Measurements from ENCODE around the gene ERF.

Gene ERF

GRCh38 chr19:42295342-42295741 is 40.4 kb upstream of the ERF start:
- H3K36me3 ChIP-seq (ENCODE audit: control insufficient read depth, low read length): peaks cover 65% of the 10 kb centered on the region
- H3F3A ChIP-seq (ENCODE audit: control insufficient read depth, insufficient read depth): peaks cover 2% of the 10 kb centered on the region; the same call in 1 of the 2 replicates
- H3K9me3 ChIP-seq (ENCODE audit: control insufficient read depth, insufficient read depth, low read length): no peaks in the 10 kb centered on the region
- no peaks in the 10 kb centered on the region for H4K20me1 ChIP-seq (ENCODE audit: control insufficient read depth, insufficient read depth, low read depth, low read length)
- H3K4me2 ChIP-seq (ENCODE audit: low read length): no peak overlapping the region
- H3K27me3 ChIP-seq (ENCODE audit: control insufficient read depth, low read length): no peaks in the 10 kb centered on the region
- TF ChIP-seq CTCF (IDR thresholded peaks at IDR 0.05; ENCODE audit: low read depth, low read length, poor library complexity, severe bottlenecking): no peak
- no peak for TF ChIP-seq EZH2phosphoT487 (IDR thresholded peaks at IDR 0.05; ENCODE audit: borderline replicate concordance, low read length)
- no peaks in the 10 kb centered on the region for H3K9me2 ChIP-seq (replicated peaks; ENCODE audit: control insufficient read depth, low read length)
- no peak overlapping the region for H3K4me3 ChIP-seq (ENCODE audit: low read length)
- peaks cover 3% of the 10 kb centered on the region; the same call in 1 of the 2 replicates for H3K4me1 ChIP-seq (ENCODE audit: control insufficient read depth, low read length)
- no peaks in the 10 kb centered on the region for H3K79me2 ChIP-seq (ENCODE audit: control insufficient read depth, low read length)
- no peak overlapping the region for H3K27ac ChIP-seq (ENCODE audit: low read depth, low read length)

DNA sequence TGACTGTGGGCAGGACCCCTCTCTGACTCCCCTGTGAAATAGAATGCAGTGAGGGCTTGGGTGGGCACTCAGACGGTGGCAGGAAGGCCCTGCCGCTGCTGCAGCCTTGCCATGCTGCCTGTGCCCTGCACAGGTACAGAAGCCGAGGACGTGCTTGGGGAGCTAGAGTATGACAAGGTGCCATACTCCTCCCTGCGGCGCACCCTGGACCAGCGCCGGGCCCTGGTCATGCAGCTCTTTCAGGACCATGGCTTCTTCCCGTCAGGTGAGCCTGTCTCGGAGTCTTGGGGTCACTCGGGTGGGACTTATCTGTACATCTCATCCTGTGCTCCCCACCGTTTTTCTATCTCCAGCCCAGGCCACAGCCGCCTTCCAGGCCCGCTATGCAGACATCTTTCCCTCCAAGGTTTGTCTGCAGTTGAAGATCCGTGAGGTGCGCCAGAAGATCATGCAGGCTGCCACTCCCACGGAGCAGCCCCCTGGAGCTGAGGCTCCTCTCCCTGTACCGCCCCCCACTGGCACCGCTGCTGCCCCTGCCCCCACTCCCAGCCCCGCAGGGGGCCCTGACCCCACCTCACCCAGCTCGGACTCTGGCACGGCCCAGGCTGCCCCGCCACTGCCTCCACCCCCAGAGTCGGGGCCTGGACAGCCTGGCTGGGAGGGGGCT is 39.7 kb upstream of the ERF start:
- H3K9me2 ChIP-seq (replicated peaks; ENCODE audit: control insufficient read depth, low read length): no peaks in the 10 kb centered on the region
- no peaks in the 10 kb centered on the region for H3K9me3 ChIP-seq (ENCODE audit: control insufficient read depth, insufficient read depth, low read length)
- H3K27me3 ChIP-seq (ENCODE audit: control insufficient read depth, low read length): no peaks in the 10 kb centered on the region
- H3F3A ChIP-seq (ENCODE audit: control insufficient read depth, insufficient read depth): peaks cover 2% of the 10 kb centered on the region; the same call in 1 of the 2 replicates
- H3K79me2 ChIP-seq (ENCODE audit: control insufficient read depth, low read length): no peaks in the 10 kb centered on the region
- H4K20me1 ChIP-seq (ENCODE audit: control insufficient read depth, insufficient read depth, low read depth, low read length): no peaks in the 10 kb centered on the region
- TF ChIP-seq CTCF (IDR thresholded peaks at IDR 0.05; ENCODE audit: low read depth, low read length, poor library complexity, severe bottlenecking) (no peak), EZH2phosphoT487 (IDR thresholded peaks at IDR 0.05; ENCODE audit: borderline replicate concordance, low read length) (no peak)
- no peak overlapping the region for H3K4me3 ChIP-seq (ENCODE audit: low read length)
- peaks cover 69% of the 10 kb centered on the region for H3K36me3 ChIP-seq (ENCODE audit: control insufficient read depth, low read length)
- H3K4me1 ChIP-seq (ENCODE audit: control insufficient read depth, low read length): peaks cover 3% of the 10 kb centered on the region; the same call in 1 of the 2 replicates
- no peak overlapping the region for H3K27ac ChIP-seq (ENCODE audit: low read depth, low read length)
- H3K4me2 ChIP-seq (ENCODE audit: low read length): no peak overlapping the region

- Histone ChIP-seq H3K36me3 (ENCODE audit: control insufficient read depth, low read length) (peaks cover 76% of the 10 kb centered on the region), H3K9me3 (ENCODE audit: control insufficient read depth, insufficient read depth, low read length) (no peaks in the 10 kb centered on the region), H3K4me2 (ENCODE audit: low read length) (no peak overlapping the region), H3K9me2 (replicated peaks; ENCODE audit: control insufficient read depth, low read length) (no peaks in the 10 kb centered on the region), H3K79me2 (ENCODE audit: control insufficient read depth, low read length) (no peaks in the 10 kb centered on the region), H4K20me1 (ENCODE audit: control insufficient read depth, insufficient read depth, low read depth, low read length) (no peaks in the 10 kb centered on the region), H3K4me3 (ENCODE audit: low read length) (no peak overlapping the region), H3K4me1 (ENCODE audit: control insufficient read depth, low read length) (peaks cover 3% of the 10 kb centered on the region; the same call in 1 of the 2 replicates), H3F3A (ENCODE audit: control insufficient read depth, insufficient read depth) (peaks cover 2% of the 10 kb centered on the region; the same call in 1 of the 2 replicates), H3K27ac (ENCODE audit: low read depth, low read length) (no peak overlapping the region), H3K27me3 (ENCODE audit: control insufficient read depth, low read length) (no peaks in the 10 kb centered on the region)
- TF ChIP-seq EZH2phosphoT487 (IDR thresholded peaks at IDR 0.05; ENCODE audit: borderline replicate concordance, low read length) (no peak), CTCF (IDR thresholded peaks at IDR 0.05; ENCODE audit: low read depth, low read length, poor library complexity, severe bottlenecking) (no peak)
Measured at GRCh38 chr19:42293948-42294347, 39.0 kb upstream of the ERF start.

Measured in DOHH2 (cell line).